ENCODE measurements around the gene LYZL2. TPM values are rescaled to one million over a fixed set of nuclear protein-coding genes. Genes with fewer than 3 reads are reported as not detected.
"Not testable (repeated sequence)": the region's sequence is repeated elsewhere in the genome, so short reads cannot be mapped to it uniquely, and the experiment has no call there.

LYZL2 gene
- total and polyA plus RNA-seq, 2 donors (not counting 3 experiments of a cell fraction or from before 2014, with no cell fraction given), result not detected

GRCh38 chr10:30596493-30597432, 32.8 kb downstream of the LYZL2 start:
- DNase-seq (ENCODE audit: low read depth, low spot score); H3K79me2 ChIP-seq (ENCODE audit: control insufficient read depth, insufficient read depth, low read length); FAIRE-seq; H3K27ac ChIP-seq (ENCODE audit: insufficient read depth, low read depth, low read length); H3K4me2 ChIP-seq (ENCODE audit: insufficient read depth, low read length); CTCF ChIA-PET; H4K20me1 ChIP-seq (replicated peaks; ENCODE audit: control insufficient read depth, extremely low read depth, insufficient read depth, low read length); H3K4me1 ChIP-seq (ENCODE audit: control insufficient read depth, extremely low read depth, insufficient read depth, low read length); H3K9ac ChIP-seq (replicated peaks; ENCODE audit: extremely low read depth, insufficient read depth, low read length); POLR2A ChIA-PET; H2AFZ ChIP-seq (ENCODE audit: low read depth, low read length); H3K9me3 ChIP-seq (replicated peaks; ENCODE audit: control insufficient read depth, insufficient read depth, low read length); H3K4me3 ChIP-seq (replicated peaks in 1 of 3; ENCODE audit: insufficient read depth in 1 of 3, low read depth in 1 of 3, low read length in 3 of 3); H3K9me1 ChIP-seq (replicated peaks; ENCODE audit: control insufficient read depth, extremely low read depth, insufficient read depth, low read length); intact Hi-C loops (cut with micrococcal nuclease); dilution Hi-C loops (cut with MboI; ENCODE audit: extremely low pct_ligation_motif_present, low sequenced_read_pairs); BruUV-seq (replicated peaks); H3K36me3 ChIP-seq (ENCODE audit: control insufficient read depth in 2 of 2, extremely low read depth in 1 of 2, insufficient read depth in 2 of 2, low read length in 2 of 2): not testable (repeated sequence)
- peaks cover 2 to 18% of the 10 kb centered on the region in 2 experiments for H3K27me3 ChIP-seq (ENCODE audit: control insufficient read depth in 2 of 2, insufficient read depth in 2 of 2, low read length in 2 of 2)

DNA sequence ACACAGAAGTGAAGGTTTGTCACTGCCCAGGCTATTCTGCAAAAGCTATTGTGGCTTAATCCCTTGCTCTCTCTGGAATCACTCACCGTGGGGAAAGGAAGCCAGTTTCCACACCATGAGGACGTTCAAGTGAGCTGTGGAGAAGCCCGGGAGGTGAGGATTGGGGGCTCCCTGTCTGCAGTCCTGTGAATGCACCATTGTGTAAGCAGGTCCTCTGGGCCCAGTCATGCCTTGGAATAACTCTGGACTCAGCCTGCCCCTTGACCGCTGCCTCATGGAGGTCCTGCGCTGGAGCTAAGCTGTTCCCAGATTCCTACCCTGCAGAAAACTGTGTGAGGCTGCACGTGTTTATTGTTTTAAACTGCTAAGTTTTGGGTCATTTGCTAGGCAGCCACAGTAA, 33.5 kb downstream of the LYZL2 start:
- DNase-seq (ENCODE audit: low read depth, low spot score), result no peak
- no peaks in the 10 kb centered on the region for H3K4me1 ChIP-seq (ENCODE audit: control insufficient read depth, extremely low read depth, insufficient read depth, low read length)
- H3K4me2 ChIP-seq (ENCODE audit: insufficient read depth, low read length), result no peak overlapping the region
- intact Hi-C loops (cut with micrococcal nuclease), result no loop called here
- CTCF ChIA-PET, result no interaction called here
- H3K4me3 ChIP-seq (replicated peaks in 1 of 3; ENCODE audit: insufficient read depth in 1 of 3, low read depth in 1 of 3, low read length in 3 of 3), result no peak overlapping the region
- H3K36me3 ChIP-seq (ENCODE audit: control insufficient read depth in 2 of 2, extremely low read depth in 1 of 2, insufficient read depth in 2 of 2, low read length in 2 of 2), result no peaks in the 10 kb centered on the region
- POLR2A ChIA-PET, result no interaction called here
- H3K79me2 ChIP-seq (ENCODE audit: control insufficient read depth, insufficient read depth, low read length), result no peaks in the 10 kb centered on the region
- no peaks in the 10 kb centered on the region for H4K20me1 ChIP-seq (replicated peaks; ENCODE audit: control insufficient read depth, extremely low read depth, insufficient read depth, low read length)
- H3K9me3 ChIP-seq (replicated peaks; ENCODE audit: control insufficient read depth, insufficient read depth, low read length), result no peaks in the 10 kb centered on the region
- peaks cover 2 to 18% of the 10 kb centered on the region in 2 experiments for H3K27me3 ChIP-seq (ENCODE audit: control insufficient read depth in 2 of 2, insufficient read depth in 2 of 2, low read length in 2 of 2)
- dilution Hi-C loops (cut with MboI; ENCODE audit: extremely low pct_ligation_motif_present, low sequenced_read_pairs), result no loop called here
- H3K9ac ChIP-seq (replicated peaks; ENCODE audit: extremely low read depth, insufficient read depth, low read length), result no peak overlapping the region
- no peak overlapping the region for H3K27ac ChIP-seq (ENCODE audit: insufficient read depth, low read depth, low read length)
- H3K9me1 ChIP-seq (replicated peaks; ENCODE audit: control insufficient read depth, extremely low read depth, insufficient read depth, low read length), result no peaks in the 10 kb centered on the region
- no TSS peak for BruUV-seq (replicated peaks)
- no peak for FAIRE-seq
- TF ChIP-seq CTCF (IDR thresholded peaks at IDR 0.05; ENCODE audit: extremely low read depth in 1 of 2, insufficient read depth in 1 of 2, low read depth in 1 of 2, low read length in 2 of 2) (no peak), POLR2A (IDR thresholded peaks at IDR 0.05; ENCODE audit: low read depth, low read length) (no peak), GATA2 (IDR thresholded peaks at IDR 0.05; ENCODE audit: insufficient read depth, insufficient read length, low read depth, low read length) (no peak), MYC (IDR thresholded peaks at IDR 0.05; ENCODE audit: low read depth, low read length) (no peak), FOS (IDR thresholded peaks at IDR 0.05; ENCODE audit: borderline replicate concordance, insufficient read depth, low read length) (no peak), POLR2AphosphoS5 (IDR thresholded peaks at IDR 0.05; ENCODE audit: insufficient read depth, low read depth, low read length) (no peak), EZH2 (IDR thresholded peaks at IDR 0.05; ENCODE audit: borderline replicate concordance, low read depth, low read length, severe bottlenecking) (no peak), JUN (IDR thresholded peaks at IDR 0.05; ENCODE audit: borderline replicate concordance, insufficient read depth, insufficient read length, low read depth) (no peak)
- TF ChIP-seq, protein P1, sequence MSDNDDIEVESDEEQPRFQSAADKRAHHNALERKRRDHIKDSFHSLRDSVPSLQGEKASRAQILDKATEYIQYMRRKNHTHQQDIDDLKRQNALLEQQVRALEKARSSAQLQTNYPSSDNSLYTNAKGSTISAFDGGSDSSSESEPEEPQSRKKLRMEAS (IDR thresholded peaks at IDR 0.05; ENCODE audit: insufficient read depth, insufficient read length), result no peak
- H2AFZ ChIP-seq (ENCODE audit: low read depth, low read length), result no peak overlapping the region
